B cell (primary cell): ENCODE measurements around the gene EPHA10. TPM values are rescaled to one million over a fixed set of nuclear protein-coding genes. Genes with fewer than 3 reads are reported as not detected.

Experiments used
- ATAC-seq: fragments of 200-7000 bp; cut with Tn5 transposase; one replicate; pipeline ENCODE4 v1.10.0; 2021; ENCODE audit warnings: low read depth, mild to moderate bottlenecking, moderate number of reproducible peaks, moderate library complexity
- CTCF ChIA-PET: fragments of 350-600 bp; sonication (Branson Sonifier 250); formaldehyde crosslinking; loops from one replicate; lab custom pipeline; 2021; ENCODE audit warnings: antibody characterized with exemption, inconsistent platforms; lab: Charles Lee
- POLR2A ChIA-PET: fragments of 350-600 bp; sonication (Branson Sonifier 250); formaldehyde crosslinking; loops from one replicate; lab custom pipeline; 2021; ENCODE audit warnings: antibody characterized with exemption; lab: Charles Lee
- DNase-seq: peaks from one replicate; pipeline ENCODE4 v3.0.0; 2013
- H2AFZ ChIP-seq: 2 replicates; pipeline ENCODE4 v1.6.1; 2012; ENCODE audit warnings: mild to moderate bottlenecking, low read depth, low read length; ENCODE audit not compliant: insufficient read depth, poor library complexity, severe bottlenecking
- H3K27ac ChIP-seq, 2 donors: 1 replicate in 1 of 2; 2 replicates in 1 of 2; pipeline ENCODE4 v1.5.1; 2012 to 2013; ENCODE audit warnings: low read length in 2 of 2, mild to moderate bottlenecking in 2 of 2, moderate library complexity in 1 of 2
- H3K27me3 ChIP-seq, 4 experiments: fragments of 200-600 bp in 1 of 4; sonication (generic) in 1 of 4; replicated peaks in 1 of 4; 1 replicate in 2 of 4; 2 replicates in 2 of 4; pipeline versions ENCODE4 v1.6.1 to v1.7.0; 2013 to 2016; ENCODE audit warnings: low read length in 3 of 4, mild to moderate bottlenecking in 2 of 4, mixed read lengths in 1 of 4, moderate library complexity in 1 of 4; ENCODE audit not compliant: insufficient read depth in 4 of 4, control insufficient read depth in 3 of 4; ENCODE audit errors: control extremely low read depth in 1 of 4
- H3K36me3 ChIP-seq, 2 experiments: replicated peaks in 1 of 2; 1 replicate in 1 of 2; 2 replicates in 1 of 2; pipeline versions ENCODE4 v1.6.1 to v1.7.1; 2013; ENCODE audit warnings: low read length in 1 of 2; ENCODE audit not compliant: insufficient read depth in 2 of 2, control insufficient read depth in 1 of 2; ENCODE audit errors: control extremely low read depth in 1 of 2, extremely low read depth in 1 of 2
- H3K4me1 ChIP-seq, 2 donors: fragments of 200-600 bp in 1 of 2; sonication (generic) in 1 of 2; 1 replicate in 1 of 2; 2 replicates in 1 of 2; pipeline versions ENCODE4 v1.5.1 to v1.6.1; 2013 to 2017; ENCODE audit warnings: low read length in 2 of 2; ENCODE audit not compliant: control insufficient read depth in 2 of 2, insufficient read depth in 2 of 2
- H3K4me2 ChIP-seq: replicated peaks from 2 replicates; pipeline ENCODE3; 2012; ENCODE audit warnings: mild to moderate bottlenecking, low read depth, low read length; ENCODE audit not compliant: poor library complexity, severe bottlenecking
- H3K4me3 ChIP-seq, 5 experiments: fragments of 200-600 bp in 1 of 5; sonication (generic) in 1 of 5; 1 replicate in 3 of 5; 2 replicates in 2 of 5; pipeline versions ENCODE4 v1.5.1 to v1.7.0; 2011 to 2016; ENCODE audit warnings: low read length in 4 of 5, mild to moderate bottlenecking in 4 of 5, low read depth in 2 of 5, control low read depth in 1 of 5, moderate library complexity in 1 of 5; ENCODE audit not compliant: insufficient read depth in 1 of 5; ENCODE audit errors: control extremely low read depth in 1 of 5, extremely low read depth in 1 of 5
- H3K79me2 ChIP-seq: fragments of 200-600 bp; sonication (generic); one replicate; pipeline ENCODE4 v1.6.0; 2016; ENCODE audit warnings: low read length; ENCODE audit not compliant: control insufficient read depth, insufficient read depth
- H3K9ac ChIP-seq: fragments of 200-600 bp; sonication (generic); 2 replicates; pipeline ENCODE4 v1.6.1; 2017; ENCODE audit warnings: mild to moderate bottlenecking, low read length, moderate library complexity
- H3K9me3 ChIP-seq, 3 donors: one replicate each; pipeline versions ENCODE4 v1.6.1 to v1.7.1; 2013; ENCODE audit warnings: low read length in 2 of 3; ENCODE audit not compliant: control insufficient read depth in 2 of 3, insufficient read depth in 1 of 3; ENCODE audit errors: control extremely low read depth in 1 of 3
- H4K20me1 ChIP-seq: 2 replicates; pipeline ENCODE4 v1.6.0; 2012; ENCODE audit warnings: mild to moderate bottlenecking, low read length; ENCODE audit not compliant: insufficient read depth, control insufficient read depth, poor library complexity, severe bottlenecking
- H3K27ac Mint-ChIP-seq: one replicate; pipeline ENCODE4 v1.8.0; 2021; ENCODE audit warnings: mixed read lengths
- H3K27me3 Mint-ChIP-seq: one replicate; pipeline ENCODE4 v1.8.0; 2021; ENCODE audit warnings: mixed read lengths
- H3K4me1 Mint-ChIP-seq: one replicate; pipeline ENCODE4 v1.8.0; 2021; ENCODE audit warnings: mixed read lengths
- H3K4me3 Mint-ChIP-seq: one replicate; pipeline ENCODE4 v1.8.0; 2021; ENCODE audit warnings: mixed read lengths
- H3K9me3 Mint-ChIP-seq: one replicate; pipeline ENCODE4 v1.8.0; 2022; ENCODE audit warnings: mixed read lengths; ENCODE audit not compliant: insufficient read depth
- EZH2 ChIP-seq: IDR thresholded peaks from 2 replicates; pipeline ENCODE4 v1.6.1; 2012; ENCODE audit warnings: borderline replicate concordance, low read depth, mild to moderate bottlenecking, moderate library complexity, low read length; ENCODE audit not compliant: insufficient read depth, poor library complexity, severe bottlenecking
- WGBS: methylation state at CpG from one replicate; pipeline ENCODE4 v1.1.5; 2013; ENCODE audit warnings: missing lambda C conversion rate; ENCODE audit not compliant: insufficient coverage; 5-methylcytosine and 5-hydroxymethylcytosine counted together
- intact Hi-C: fragments of 100-400 bp; cut with micrococcal nuclease; formaldehyde crosslinking; loops from one replicate; pipeline ENCODE4 v1.10.0; 2022
- polyA plus RNA-seq: library from polyadenylated mRNA; depleted of rRNA; stranded (reverse); fragments of >200 nt; gene quantifications from 2 replicates; pipeline ENCODE4 v1.2.3, GENCODE V29; 2012
- total RNA-seq, 2 donors: library from RNA; stranded (reverse); fragments of 120-200 nt in 1 of 2; gene quantifications; 1 replicate in 1 of 2; 2 replicates in 1 of 2; pipeline versions ENCODE4 v1.2.3 to v1.2.4, GENCODE V29; 2013 to 2022
- TF ChIP-seq, protein P1 (sequence below): fragments of 200-600 bp; IDR thresholded peaks from one replicate; pipeline ENCODE4 v1.8.0; 2022; ENCODE audit warnings: antibody characterized with exemption, mild to moderate bottlenecking

The EPHA10 gene
- total and polyA plus RNA-seq, 2 donors (not counting 1 experiment from before 2014, with no cell fraction given): 0.39 to 0.94 TPM

GRCh38 chr1:37807555-37808368 lies 42.8 kb upstream of the EPHA10 start, which contains the start of the genes C1orf122 and YRDC:
C1orf122 (plus strand) TSS chr1:37807790; CDS start chr1:37808405, 615 bp downstream.
YRDC (minus strand) TSS chr1:37808208; CDS start chr1:37808180, 28 bp downstream.
- H3K4me1 Mint-ChIP-seq: peaks cover 40% of the 10 kb centered on the region
- ATAC-seq (peak; percentile 90), DNase-seq (peak; percentile 91)
- TF ChIP-seq, protein P1, sequence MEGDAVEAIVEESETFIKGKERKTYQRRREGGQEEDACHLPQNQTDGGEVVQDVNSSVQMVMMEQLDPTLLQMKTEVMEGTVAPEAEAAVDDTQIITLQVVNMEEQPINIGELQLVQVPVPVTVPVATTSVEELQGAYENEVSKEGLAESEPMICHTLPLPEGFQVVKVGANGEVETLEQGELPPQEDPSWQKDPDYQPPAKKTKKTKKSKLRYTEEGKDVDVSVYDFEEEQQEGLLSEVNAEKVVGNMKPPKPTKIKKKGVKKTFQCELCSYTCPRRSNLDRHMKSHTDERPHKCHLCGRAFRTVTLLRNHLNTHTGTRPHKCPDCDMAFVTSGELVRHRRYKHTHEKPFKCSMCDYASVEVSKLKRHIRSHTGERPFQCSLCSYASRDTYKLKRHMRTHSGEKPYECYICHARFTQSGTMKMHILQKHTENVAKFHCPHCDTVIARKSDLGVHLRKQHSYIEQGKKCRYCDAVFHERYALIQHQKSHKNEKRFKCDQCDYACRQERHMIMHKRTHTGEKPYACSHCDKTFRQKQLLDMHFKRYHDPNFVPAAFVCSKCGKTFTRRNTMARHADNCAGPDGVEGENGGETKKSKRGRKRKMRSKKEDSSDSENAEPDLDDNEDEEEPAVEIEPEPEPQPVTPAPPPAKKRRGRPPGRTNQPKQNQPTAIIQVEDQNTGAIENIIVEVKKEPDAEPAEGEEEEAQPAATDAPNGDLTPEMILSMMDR: no peak
- TF ChIP-seq EZH2: no peak
- H3K4me1 ChIP-seq: peaks cover 14 to 31% of the 10 kb centered on the region in 2 donors
- H2AFZ ChIP-seq: peak within 1 kb of the TSS; percentile 96
- H3K9me3 ChIP-seq: no peaks in the 10 kb centered on the region
- no peaks in the 10 kb centered on the region for H3K27me3 ChIP-seq
- peak within 1 kb of the TSS; percentile 68 to 94 for H3K27ac ChIP-seq
- H3K36me3 ChIP-seq: peaks cover 0 to 45% of the 10 kb centered on the region in 2 experiments
- H3K4me3 Mint-ChIP-seq: peak within 1 kb of the TSS; percentile 98
- ChIA-PET CTCF (interaction anchor here (0.6 to 2.5 kb wide), 5 partner anchors 15 to 184 kb away, joined by 3 to 20 read pairs (median 6); partner anchors contain the start of gene MTF1), POLR2A (interaction anchor here (0.7 to 2.3 kb wide), 7 partner anchors 8 to 118 kb away, joined by 3 to 8 read pairs (median 4); partner anchors contain the start of gene MTF1)
- peaks cover 27% of the 10 kb centered on the region for H4K20me1 ChIP-seq
- H3K4me3 ChIP-seq: peak within 1 kb of the TSS; percentile 78 to 88 (median 83)
- H3K9me3 Mint-ChIP-seq: no peaks in the 10 kb centered on the region
- H3K4me2 ChIP-seq: peak within 1 kb of the TSS; percentile 95
- H3K9ac ChIP-seq: peak within 1 kb of the TSS; percentile 93
- H3K79me2 ChIP-seq: peaks cover 25% of the 10 kb centered on the region
- H3K27ac Mint-ChIP-seq: peak within 1 kb of the TSS; percentile 98
- intact Hi-C loops: loop anchor here (1.0 to 5.0 kb wide), 5 partner anchors 52 to 333 kb away; partner anchors contain the start of genes CDCA8, INPP5B, MTF1 and SF3A3
- WGBS: under 1% methylated on average over 95 of the region's 95 CpGs
- no peaks in the 10 kb centered on the region for H3K27me3 Mint-ChIP-seq
